GM12865 (cell line): ENCODE measurements around the gene BHLHA15.

Source experiments
- DNase-seq: peaks from one replicate; pipeline ENCODE4 v3.0.0; 2010; ENCODE audit warnings: low read depth
- H3K4me3 ChIP-seq: 2 replicates; pipeline ENCODE4 v1.5.1; 2011; ENCODE audit warnings: mild to moderate bottlenecking, low read depth, low read length, control low read depth
- CTCF ChIP-seq: IDR thresholded peaks from 2 replicates; pipeline ENCODE4 v1.5.1; 2011; ENCODE audit warnings: low read length, control low read depth, low read depth, inconsistent platforms; ENCODE audit not compliant: insufficient read depth; ENCODE audit errors: missing control alignments

Gene BHLHA15

GRCh38 chr7:98257701-98258100 lies 46.5 kb downstream of the BHLHA15 start:
- H3K4me3 ChIP-seq: no peak overlapping the region
- TF ChIP-seq CTCF: no peak
- no peak for DNase-seq
